GM12875 (cell line): Measurements from ENCODE around the gene SH3PXD2B.
"Not testable (repeated sequence)": the region's sequence is repeated elsewhere in the genome, so short reads cannot be mapped to it uniquely, and the experiment has no call there.

ENCODE experiments used
- H3K4me3 ChIP-seq: one replicate; pipeline ENCODE4 v1.5.1; 2011; ENCODE audit warnings: low read depth, low read length, control low read depth
- CTCF ChIP-seq: IDR thresholded peaks from 2 replicates; pipeline ENCODE4 v1.5.1; 2011; ENCODE audit warnings: low read depth, mild to moderate bottlenecking, control low read depth, inconsistent platforms, low read length, moderate library complexity, borderline replicate concordance; ENCODE audit not compliant: insufficient read depth

The SH3PXD2B gene

GRCh38 chr5:172356047-172356446, 98.3 kb downstream of the SH3PXD2B start:
- no peak for TF ChIP-seq CTCF
- no peak overlapping the region for H3K4me3 ChIP-seq

GRCh38 chr5:172353846-172354245, 100.5 kb downstream of the SH3PXD2B start:
- TF ChIP-seq CTCF = no peak
- no peak overlapping the region for H3K4me3 ChIP-seq

- no peak for TF ChIP-seq CTCF
- no peak overlapping the region for H3K4me3 ChIP-seq
Observed at GRCh38 chr5:172353271-172353812, 101.0 kb downstream of the SH3PXD2B start.

- H3K4me3 ChIP-seq = not testable (repeated sequence)
Observed at GRCh38 chr5:172352526-172352925, 101.8 kb downstream of the SH3PXD2B start.

GRCh38 chr5:172351240-172351778, 103.0 kb downstream of the SH3PXD2B start:
- no peak overlapping the region for H3K4me3 ChIP-seq
- TF ChIP-seq CTCF = no peak

GRCh38 chr5:172350212-172351181, 103.8 kb downstream of the SH3PXD2B start:
- TF ChIP-seq CTCF = no peak
- H3K4me3 ChIP-seq = no peak overlapping the region

GRCh38 chr5:172348733-172349132, 105.6 kb downstream of the SH3PXD2B start:
- H3K4me3 ChIP-seq = not testable (repeated sequence)

- no peak for TF ChIP-seq CTCF
- H3K4me3 ChIP-seq = no peak overlapping the region
Observed at GRCh38 chr5:172348084-172348483, 106.2 kb downstream of the SH3PXD2B start.
